M059J (cell line): Measurements from ENCODE around the gene SEC11A. TPM values are rescaled to one million over a fixed set of nuclear protein-coding genes. Genes with fewer than 3 reads are reported as not detected.
A peak's percentile ranks its signal among the peaks of the same experiment; 100 is the strongest.

Experiments used
- DNase-seq: peaks from one replicate; pipeline ENCODE4 v3.0.0-alpha.2; 2012; ENCODE audit warnings: low read depth
- total RNA-seq: library from RNA; depleted of rRNA; stranded (reverse); fragments of >200 nt; shearing (Covaris generic); gene quantifications from 2 replicates; pipeline ENCODE4 v1.2.3, GENCODE V29; 2014

SEC11A gene
- total RNA-seq, 1 experiment from 2014 or later, result 214 TPM

DNA sequence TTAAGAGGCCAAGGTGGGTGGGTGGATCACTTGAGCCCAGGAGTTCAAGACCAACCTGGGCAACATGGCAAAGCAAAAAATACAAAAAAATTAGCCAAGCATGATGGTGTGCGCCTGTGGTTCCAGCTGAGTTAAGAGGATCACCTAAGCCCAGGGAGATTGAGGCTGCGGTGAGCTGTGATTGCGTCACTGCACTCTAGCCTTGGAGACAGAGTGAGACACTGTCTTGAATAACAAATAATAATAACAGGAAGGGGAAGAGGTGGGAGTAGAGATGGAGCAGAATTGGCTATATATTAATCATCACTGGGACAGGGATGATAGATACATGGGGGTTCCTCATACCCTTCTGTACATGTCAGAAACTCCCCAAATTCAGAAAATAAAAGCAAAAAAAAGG is 34.1 kb downstream of the SEC11A start:
- DNase-seq, result peak; percentile 3

DNA sequence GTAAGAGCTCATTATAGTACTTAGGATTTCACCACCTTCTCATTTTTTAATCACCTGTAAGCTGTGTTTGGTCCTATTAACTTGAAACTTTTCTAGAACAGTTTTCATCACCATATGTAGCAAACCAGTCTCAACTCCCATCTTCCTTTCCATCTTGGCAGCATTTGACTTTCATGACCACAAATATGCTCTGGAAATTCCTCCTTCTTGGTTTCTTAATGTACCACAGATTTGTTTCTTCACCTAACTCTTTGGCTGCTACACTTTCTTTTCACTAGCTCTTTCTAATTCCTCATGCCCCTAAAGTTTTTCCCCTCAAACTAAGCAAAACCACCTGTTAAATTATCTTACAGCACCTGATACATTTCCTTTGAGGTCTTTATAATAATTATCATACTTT is 44.7 kb downstream of the SEC11A start:
- DNase-seq, result peak; percentile 73

DNA sequence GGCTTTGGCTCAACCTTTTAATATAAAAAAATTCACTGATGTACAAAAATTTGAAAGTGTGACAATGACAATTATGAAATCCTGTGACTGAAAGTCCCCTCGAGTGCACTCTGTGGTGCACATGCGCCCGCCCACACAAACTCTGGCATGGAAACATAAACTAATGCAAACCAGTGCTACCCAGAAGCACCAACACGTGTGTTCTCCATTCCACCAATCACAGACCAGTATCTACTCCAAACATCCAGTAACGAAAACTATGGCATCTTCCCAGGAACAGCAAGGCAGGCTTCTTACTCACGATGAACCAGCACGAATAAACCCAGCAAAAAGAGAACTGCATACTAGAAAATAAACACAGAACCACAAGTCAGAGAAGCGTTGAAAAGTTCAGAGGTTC is 46.2 kb downstream of the SEC11A start:
- no peak for DNase-seq

DNA sequence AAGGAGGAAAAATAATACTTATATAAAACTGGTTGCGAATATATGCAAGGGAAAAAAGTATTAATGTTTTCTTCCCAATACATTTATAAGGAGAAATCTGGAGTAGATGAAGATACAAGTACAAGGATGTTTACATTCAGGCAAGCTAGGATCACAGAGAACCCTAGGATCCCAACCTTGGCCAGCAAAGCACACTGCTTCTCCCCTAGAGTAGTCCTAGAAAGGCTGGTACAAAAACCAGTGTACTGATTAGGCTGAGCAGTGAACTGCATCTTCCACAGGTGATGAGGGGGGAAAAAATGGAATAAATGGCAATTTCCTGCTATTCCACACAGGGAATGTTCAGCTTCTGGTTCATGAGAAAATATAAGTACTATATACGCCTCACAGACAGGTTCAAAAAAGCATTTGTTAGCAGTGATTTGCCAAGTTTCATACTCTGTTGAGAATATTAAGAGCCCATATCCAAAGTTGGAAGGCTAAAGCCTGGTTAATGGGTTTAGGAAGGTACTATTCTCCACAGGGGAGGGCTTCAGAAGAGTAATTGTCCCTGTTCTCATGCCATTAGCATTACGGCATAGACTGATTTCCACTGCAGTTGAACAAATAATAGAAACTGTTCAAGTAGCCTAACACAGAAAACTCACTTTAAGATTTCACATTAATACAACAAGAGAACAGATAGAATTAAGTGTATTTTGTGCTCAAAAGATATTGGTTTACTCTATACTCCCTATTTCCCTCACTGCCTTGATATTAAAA is 47.5 kb downstream of the SEC11A start:
- DNase-seq, result no peak

DNA sequence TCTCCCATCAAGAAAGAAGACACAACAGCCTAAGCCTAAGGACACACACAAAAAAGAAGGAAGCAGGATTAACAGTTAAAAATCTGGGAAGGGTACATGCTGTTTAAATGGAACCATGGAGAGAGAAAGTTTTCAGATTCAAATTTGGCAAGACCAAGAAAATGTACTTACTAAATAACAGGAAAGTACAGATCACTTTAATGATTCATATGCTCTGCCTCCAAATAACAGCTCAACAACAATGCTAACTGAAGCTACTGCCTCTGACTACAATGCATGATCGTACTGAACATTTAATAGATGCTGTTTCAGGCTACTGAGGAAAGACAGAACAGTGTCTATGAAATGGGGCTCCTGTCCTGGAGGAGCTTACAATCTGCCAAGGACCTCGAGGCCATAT is 49.6 kb downstream of the SEC11A start:
- DNase-seq, result no peak

DNA sequence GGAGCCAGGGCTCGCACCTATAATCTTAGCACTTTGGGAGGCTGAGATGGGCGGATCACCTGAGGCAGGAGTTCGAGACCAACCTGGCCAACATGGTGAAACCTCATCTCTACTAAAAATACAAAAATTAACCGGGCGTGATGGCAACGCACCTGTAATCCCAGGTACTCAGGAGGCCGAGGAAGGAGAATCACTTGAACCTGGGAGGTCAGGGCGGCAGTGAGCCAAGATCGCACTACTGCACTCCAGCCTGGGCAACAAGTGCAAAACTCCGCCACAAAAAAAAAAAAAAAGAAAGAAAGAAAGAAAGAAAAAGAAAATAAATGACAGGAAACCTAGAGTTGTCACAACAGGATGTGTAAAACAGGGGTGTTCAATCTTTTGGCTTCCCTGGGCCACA is 54.9 kb downstream of the SEC11A start:
- no peak for DNase-seq

DNA sequence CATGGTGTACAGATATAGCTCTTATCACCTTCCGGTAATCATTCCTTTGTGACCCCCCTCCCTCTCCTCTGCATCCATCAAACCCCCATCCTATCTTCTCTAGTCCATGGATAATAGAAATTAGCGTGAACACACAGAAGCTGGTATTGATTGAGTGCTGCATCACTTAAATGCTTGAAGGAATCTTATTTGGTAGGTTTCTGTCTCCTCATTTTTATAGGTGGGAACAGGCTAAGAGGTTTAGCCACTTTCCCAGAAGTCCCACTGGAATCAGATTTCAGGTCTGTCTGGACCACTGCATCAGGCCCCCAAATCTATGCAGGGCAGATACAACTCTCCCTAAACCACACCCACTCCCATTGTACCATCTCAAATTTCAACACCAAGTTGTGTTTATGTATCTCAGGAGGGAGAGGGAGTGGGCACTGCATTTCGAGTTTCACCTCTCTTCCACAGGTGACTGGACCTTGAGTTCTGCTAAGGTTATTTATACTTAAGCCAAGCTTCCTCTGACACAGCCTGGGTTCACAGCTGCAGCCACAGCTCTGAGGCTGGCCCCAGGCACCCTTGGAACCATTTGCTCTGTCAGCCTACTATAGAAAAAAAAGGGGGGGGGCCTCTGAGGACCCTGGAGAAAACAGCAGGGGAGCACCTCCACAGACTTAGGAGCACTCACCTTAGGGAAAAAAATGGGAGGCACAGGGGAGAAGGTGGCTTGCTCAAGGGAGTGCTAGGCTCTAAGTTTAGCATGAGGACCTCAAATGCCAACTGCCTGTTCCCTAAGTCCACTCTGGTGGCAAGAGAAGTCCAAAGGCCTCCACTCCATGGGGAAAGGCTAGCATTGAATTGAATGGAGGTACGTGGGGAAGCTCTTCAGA is 55.8 kb downstream of the SEC11A start:
- DNase-seq, result no peak

DNA sequence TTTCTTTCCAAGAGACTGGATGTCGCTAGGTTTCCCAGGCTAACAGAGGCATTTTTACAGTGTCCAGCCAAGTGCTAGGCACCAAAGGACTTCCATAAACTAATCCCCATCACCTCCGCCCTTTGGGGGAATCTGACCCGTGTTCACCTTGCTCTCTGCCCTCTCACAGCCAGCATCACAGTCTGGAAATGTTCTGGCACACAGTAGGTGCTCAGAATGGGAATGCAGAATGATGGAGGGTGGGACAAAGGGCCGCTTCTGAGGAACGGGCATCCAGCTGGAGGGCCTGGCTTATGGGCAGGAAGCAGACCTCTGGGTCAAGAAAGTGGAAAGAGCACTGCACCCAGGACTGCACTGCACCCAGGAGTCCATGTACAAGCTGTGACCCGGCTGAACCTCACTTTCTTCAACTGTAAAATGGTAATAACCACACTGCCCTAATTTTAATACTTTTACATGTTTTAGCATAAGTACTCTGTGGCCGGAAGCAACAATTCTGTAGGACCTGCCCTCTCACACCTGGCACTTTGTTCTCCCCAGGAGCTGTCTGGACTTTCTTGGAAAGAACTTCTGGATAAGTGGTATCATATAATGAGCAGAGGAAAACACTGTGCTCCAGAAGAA is 57.0 kb downstream of the SEC11A start:
- DNase-seq, result no peak

DNA sequence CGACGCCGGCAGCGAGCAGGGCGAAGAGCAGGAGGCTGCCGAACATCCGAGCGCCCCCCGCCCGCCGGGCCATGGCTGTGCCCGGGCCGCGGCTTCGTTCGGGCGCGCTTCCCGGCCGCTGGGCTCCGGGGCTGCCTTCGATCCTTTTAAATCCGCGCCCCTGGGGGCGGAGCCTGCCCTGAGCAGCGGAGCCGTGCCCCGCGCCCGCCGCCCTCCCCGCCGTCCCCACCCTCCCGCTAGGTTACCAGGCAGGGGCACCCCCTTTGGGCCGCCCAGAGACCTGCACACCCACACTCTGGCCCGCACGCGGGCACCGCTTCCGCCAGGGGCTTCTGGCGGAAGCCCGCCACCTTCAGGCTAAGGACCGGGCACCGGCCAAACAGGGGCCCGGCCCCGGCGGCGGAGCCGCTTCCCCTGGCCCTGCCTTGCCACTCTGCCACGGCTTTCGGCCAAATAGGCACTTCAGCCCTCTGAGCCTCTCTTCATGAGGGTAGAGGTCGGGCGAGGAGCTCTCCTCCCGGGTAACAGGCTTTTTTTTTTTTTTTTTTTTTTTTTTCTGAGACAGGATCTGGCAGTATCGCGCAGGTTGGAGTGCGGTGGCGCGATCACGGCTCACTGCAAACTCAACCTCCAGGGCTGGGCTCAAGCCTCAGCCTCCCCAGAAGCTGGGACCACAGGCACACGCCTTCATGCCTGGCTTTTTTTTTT is 57.7 kb downstream of the SEC11A start, which contains the start of gene NMB:
NMB (minus strand) TSS at position 120 of the 708 bp plus-strand sequence; CDS start at position 73, 47 bp downstream.
- DNase-seq, result peak; percentile 68

DNA sequence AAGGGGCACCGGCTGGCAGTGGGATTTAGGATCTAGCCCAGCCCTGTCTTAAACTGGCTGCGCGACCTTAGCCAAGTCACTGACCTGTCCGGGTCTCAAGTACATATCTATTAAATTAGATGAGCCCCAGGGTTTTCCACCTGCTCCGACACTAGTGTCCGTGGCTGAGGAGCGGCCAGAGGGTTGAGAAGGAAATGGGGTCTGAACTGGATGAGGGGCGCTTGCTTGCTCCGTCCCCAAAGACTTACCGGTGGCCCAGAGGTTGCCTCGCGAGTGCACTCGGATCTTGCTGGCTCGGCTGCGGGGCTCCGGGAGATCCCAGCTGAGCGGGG is 58.2 kb downstream of the SEC11A start:
- no peak for DNase-seq

DNA sequence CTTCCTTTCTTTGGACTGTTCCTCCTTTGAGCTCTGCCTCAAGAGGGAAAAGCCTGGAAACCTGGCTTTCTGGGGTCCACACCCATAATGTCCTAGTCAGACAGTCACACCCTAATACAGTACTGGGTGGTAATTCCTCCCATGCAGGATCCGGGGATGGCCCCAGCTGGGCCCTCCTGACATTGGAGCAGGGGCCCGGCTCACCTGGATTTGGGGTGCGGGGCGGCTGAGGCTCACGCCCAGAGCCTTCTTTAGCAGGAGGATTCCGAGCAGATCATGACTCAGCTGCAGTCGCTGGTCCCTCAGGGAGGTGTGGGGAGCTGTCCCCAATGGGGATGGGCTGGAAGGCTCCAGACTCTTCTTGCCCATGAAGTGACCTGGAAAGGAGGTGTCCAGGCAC is 59.0 kb downstream of the SEC11A start:
- no peak for DNase-seq

DNA sequence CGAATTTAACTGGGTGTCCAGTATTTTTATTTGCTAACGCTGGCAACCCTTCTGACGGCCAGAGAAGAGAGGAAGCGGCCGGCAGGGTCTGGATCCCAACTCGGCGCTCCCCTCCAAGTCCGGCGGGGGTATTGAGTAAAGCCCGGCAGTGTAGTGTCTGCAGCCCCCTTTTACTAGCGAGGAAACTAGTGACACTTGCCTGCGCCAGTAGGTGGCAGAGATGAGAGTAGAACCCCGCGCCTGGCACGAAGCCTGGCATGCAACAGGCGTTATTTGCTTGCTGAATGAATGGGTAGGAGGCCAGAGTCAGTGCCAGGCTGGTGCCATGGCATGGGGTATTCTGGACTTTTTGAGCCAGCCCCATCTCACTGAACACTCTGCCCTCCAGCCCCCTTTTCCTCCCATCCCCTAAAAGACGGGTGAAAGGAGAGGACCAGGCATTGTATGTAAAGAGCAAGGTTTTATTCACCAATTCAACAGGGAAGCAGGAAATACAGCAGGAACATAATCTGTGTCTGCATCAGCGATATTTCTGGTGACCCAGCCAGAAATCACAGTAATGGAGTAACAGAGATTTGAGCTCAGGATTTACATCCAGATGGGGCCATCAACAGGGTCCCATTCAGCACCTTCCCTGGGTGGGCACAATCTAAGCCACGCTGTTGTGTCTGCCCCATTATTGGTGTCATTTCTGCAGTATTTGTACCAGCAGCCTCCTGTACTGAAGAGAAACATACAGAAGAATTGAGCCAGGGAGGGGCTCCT is 61.1 kb downstream of the SEC11A start:
- DNase-seq, result peak; percentile 81

DNA sequence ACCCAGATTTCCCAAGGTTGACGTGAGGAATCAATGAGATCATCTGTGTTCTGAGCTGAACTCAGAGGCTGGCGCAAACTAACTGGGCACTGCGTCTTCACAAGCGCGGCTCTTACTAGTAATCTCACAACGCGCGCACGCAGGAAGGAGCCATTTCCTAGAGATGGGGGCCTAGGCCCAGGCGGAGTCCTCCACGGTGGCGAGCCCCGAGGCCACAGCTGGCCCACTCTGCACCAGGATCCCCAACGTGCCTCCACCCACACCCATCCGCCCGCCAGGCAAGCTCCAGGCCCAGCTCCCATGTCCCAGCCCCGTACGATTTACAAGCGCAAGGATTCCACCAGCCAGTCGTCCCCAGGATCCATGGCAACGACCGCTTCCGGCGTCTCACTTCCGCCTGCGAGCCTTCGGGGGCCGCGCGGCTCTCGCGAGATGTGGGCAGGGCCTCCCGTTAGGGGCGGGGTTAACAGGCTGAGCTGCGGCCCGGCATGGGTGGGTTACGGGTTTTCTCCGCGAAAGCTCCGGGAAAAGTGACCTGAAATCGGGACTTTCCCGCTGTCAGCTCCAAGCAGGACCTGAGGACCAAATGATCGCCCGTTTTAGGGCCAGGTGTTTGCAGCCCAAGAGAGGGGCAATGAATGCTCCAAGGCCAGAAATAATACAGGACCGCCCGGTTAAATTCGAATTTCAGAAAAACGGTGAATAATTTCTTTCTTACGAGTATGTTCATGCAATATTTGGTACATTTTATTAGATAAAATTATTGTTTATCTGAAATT is 61.8 kb downstream of the SEC11A start, which contains the start of gene WDR73:
WDR73 (minus strand) TSS at position 374 of the 779 bp plus-strand sequence; CDS start at position 365, 9 bp downstream.
- DNase-seq, result peak; percentile 92

DNA sequence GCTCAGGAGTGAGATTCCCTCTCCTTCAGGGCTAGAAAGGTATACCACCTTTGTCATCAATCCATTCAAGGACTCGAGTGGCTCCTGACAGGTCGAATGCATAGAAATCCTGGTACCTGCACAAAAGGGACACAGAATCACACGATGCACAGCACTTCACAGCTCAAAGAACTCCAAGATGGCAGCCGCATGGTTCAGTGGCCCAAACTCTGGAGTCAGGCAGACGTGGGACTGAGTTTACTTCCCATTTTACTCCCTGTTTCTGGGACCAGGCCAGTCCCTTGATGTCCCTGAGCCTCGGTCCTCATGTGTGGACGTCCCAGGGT is 62.4 kb downstream of the SEC11A start:
- DNase-seq, result no peak

DNA sequence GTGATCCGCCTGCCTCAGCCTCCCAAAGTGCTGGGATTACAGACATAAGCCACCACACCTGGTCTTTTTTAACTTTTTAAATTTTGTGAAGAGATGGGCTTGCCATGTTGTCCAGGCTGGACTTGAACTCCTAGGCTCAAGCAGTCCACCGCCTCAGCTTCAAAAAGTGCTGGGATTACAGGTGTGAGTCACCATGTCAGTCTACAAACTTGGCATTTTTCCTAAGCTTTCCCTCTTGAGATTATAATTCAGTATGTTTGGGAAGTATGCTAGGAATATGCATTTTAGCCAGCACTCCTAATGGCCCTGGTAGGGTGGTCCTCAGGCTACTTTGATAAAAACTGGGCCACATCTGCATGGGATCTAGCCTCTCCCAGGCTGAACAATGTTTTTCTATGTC is 66.2 kb downstream of the SEC11A start:
- peak; percentile 57 for DNase-seq

DNA sequence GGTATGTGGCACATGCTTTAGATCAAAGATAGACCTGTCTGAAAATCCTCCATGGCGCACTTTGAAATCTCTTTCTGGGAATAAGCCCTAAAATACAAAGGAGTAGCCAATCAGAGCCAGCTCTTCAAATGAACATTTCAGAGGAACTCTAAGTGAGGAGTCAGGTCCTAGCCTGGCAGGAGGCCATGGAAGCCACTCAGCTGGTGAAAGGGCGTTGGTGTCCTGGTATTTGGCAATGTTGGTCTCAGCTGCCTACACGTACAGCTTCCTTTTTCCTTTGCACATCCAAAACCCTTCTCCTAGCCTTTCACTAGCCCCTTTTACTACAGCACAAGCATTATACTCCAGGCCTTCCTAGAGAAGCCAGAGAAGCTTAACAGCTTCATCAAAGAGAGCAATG is 67.4 kb downstream of the SEC11A start:
- no peak for DNase-seq

DNA sequence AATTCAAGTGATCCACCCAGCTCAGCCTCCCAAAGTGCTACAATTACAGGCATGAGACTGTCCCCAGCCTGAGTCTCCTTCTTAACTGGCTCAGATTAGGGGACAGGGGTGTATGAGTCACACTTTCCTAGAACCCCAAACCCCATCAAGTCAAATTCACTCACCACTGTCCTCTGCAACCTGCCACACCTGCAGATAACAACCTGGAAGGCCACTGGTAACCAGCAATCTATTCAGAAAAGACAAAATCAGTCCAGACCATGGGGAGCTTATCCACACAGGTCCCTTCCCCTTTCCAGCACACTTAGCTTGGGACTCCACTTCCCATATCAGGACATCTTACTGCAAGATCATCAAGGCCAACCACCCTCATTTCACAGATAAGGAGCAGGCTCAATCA is 68.2 kb downstream of the SEC11A start:
- no peak for DNase-seq

DNA sequence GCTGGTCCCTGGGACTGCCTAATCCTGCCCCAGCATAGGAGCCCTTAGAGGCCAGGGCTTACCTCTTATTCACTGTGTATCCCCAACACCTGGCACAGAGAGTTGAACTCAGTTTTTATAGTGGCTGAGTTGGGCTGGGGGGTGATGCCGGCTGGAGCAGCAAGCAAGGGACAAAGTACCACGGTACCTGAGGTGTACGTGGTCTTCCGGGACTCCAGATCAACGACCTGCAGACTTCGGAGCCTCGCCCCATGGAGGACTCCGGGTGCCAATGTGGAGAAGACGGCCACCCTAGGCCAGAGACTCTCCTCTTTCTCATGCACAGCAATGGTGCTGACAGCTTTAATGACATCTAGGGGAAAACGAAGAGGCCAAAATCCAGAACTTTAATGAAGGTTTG is 69.9 kb downstream of the SEC11A start:
- no peak for DNase-seq

DNA sequence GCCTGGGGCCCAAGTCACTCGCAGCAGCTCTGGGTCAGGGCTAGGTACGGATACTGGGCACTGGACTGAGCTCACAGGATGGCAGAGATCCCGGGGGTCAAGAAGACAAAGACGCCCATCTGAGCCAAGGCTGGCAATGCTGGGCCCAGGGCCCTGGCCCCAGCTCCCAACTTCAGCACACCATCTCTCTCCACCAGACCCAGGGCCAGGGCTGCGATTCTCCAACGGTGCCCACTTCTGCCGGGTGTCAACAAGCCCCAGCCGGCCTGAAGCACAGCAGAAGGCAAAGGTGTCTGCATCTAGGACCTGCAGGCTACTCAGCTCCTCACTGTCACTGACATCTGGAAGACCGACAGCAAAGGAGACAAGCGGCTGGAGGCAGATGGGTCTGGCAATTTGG is 70.4 kb downstream of the SEC11A start:
- DNase-seq, result no peak

DNA sequence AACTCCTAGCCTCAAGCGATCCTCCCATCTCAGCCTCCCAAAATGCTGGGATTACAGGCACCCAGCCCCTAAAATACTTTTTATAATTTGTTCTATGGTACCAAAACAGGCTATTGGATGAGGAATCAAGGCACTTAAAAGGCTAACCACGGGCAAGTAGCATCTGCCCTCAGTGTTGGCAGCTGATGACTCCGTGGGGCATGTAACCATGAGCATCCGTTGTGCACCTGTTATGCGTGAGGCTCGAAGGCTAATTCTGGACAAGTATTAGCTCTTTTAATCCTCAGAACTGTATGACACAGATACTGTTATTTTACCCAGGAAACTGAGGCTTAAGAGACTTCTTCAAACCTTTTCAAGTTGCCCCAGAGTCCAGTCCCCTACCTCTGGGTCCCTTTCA is 72.1 kb downstream of the SEC11A start:
- DNase-seq, result no peak
